GM08714 (cell line): ENCODE results near the gene USP22.

ENCODE experiments used
- H3K4me3 ChIP-seq: fragments of 200-500 bp; sonication (Bioruptor generic); 2 replicates; pipeline ENCODE4 v1.5.1; 2014; ENCODE audit warnings: mild to moderate bottlenecking, low read length, inconsistent platforms
- ZNF274 ChIP-seq: IDR thresholded peaks from 2 replicates; pipeline ENCODE4 v1.6.1; 2012; ENCODE audit warnings: mild to moderate bottlenecking, low read depth, low read length

USP22 gene

DNA sequence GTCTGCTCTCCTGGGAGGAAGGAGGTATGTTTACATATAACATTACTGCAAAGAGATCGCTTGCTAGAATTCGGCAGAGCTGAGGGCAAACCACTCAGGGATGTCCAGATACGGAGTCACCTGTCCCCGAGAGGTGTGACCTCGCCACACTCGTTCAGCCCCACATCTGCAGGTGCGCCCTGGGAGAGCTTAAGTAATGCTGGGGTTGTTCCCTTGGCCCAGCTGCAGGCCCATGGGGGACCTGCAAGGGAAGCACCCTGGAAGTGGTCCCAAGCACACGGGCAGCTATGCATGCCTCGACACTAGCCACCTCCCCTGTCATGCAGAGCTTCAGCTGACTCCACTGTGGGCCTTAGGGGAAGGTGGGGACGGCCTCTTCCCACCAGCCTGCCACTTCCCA, 22.2 kb downstream of the USP22 start:
- no peak for TF ChIP-seq ZNF274
- no peak overlapping the region for H3K4me3 ChIP-seq

DNA sequence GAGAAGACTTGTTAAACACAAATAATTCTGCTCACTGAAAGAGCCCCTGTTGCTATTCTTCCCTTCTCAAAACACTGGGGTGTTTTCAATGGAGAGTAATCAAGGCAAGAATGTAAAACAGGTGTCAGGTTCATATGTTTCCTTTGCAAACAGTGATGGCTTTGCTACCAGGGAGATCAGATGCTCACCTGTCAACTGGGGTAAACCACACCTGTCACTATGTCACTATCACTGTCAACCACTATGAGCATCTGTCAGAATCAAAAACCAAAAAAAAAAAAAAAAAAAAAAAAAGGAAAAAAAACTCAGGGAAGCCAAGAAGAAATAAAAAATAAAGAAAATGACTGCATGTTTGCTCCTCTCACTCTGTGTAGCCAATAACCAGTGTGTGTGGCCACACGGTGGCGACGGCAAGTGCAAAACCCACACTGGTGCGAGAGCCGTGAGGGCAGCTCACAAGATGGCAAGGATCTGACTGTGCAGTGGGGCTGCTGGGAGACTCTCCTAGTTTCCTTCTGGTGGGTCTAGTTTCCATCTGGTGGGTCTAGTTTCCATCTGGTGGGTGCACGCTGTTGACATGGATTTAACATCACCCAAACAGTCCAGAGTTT, 22.7 kb downstream of the USP22 start:
- H3K4me3 ChIP-seq, result no peak overlapping the region
- TF ChIP-seq ZNF274, result no peak

- TF ChIP-seq ZNF274, result no peak
Measured at GRCh38 chr17:21018894-21019293, 23.9 kb downstream of the USP22 start.

DNA sequence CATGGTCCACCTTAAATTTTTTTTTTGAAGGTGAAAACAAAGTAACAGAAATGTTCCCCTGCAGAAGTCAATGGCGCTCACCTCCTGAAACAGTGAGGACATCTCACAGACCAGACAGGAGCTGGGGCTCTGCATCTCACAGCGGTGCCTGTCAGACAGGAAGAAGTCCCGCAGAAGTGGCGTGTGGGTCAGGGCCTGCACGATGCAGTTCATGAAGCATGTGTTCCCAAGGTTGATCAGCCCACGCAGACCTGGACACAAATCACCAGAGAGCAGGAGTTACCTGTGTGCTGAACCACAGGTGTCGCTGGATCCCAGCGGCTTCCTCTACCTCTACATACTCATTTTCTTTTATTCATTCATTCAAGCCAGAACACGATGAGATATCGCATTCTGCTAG, 24.9 kb downstream of the USP22 start:
- TF ChIP-seq ZNF274, result no peak
- no peak overlapping the region for H3K4me3 ChIP-seq

More at GRCh38 chr17:21018894-21019293, 23.9 kb downstream of the USP22 start:
- H3K4me3 ChIP-seq, result no peak overlapping the region

- no peak for TF ChIP-seq ZNF274
- H3K4me3 ChIP-seq, result no peak overlapping the region
Measured at GRCh38 chr17:21017256-21017655, 25.6 kb downstream of the USP22 start.

DNA sequence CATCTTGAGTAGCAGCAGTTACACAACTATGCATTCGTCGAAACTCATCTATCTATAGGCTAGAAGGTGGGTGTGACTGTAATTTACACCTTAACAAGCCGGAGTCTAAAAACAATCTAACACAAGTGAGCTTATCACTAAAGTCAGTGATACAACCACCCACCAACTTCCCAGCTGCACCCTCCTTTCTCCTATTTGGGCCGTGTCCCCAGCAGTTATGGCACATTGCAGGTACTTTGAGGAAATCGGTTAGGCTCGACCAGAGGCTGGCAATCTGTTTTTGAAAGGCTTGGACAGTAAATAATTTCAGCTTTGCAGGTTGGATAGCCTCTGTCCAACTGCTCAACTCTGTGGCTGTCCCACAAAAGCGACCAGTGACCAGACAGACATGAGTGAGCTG, 26.0 kb downstream of the USP22 start:
- no peak for TF ChIP-seq ZNF274
- H3K4me3 ChIP-seq, result no peak overlapping the region

DNA sequence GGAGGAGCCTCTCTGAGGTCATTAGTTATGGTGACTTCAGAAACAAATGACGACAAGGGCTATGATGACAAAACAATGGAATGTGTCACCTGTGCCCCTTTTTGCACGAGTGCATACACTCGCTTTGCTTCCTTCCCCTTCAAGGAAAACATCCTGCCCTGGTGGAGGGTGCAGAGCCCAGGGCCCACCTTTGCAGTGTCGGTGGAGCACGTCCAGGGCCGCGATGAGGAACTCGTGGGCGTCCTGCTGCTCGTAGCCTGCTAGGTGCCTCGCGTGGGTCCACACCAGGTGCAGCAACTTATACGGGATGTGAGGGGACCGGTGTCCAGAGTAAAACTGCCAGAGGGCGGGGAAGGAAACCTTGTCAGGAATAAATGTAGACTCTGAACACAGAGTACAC, 27.2 kb downstream of the USP22 start:
- no peak overlapping the region for H3K4me3 ChIP-seq
- TF ChIP-seq ZNF274, result no peak

DNA sequence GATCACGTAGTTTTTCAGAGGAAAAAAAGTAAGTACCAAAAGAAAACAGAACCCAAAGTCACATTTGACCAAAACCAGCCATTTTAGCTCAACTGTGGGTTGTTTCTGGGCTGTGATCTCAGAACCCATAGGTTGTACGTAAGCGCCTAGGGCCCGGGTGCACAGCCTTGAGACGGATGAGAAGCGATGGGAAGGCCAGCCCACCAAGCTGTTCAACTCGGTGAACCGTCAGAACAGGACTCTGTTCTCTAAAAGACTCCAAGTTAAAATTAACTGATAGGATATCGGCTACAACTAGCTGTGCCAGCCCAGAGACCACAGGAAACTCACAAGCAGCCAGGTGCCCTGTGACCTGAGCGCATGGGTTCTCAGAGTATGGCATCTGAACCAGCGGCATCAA, 28.3 kb downstream of the USP22 start:
- TF ChIP-seq ZNF274, result no peak
- H3K4me3 ChIP-seq, result no peak overlapping the region

DNA sequence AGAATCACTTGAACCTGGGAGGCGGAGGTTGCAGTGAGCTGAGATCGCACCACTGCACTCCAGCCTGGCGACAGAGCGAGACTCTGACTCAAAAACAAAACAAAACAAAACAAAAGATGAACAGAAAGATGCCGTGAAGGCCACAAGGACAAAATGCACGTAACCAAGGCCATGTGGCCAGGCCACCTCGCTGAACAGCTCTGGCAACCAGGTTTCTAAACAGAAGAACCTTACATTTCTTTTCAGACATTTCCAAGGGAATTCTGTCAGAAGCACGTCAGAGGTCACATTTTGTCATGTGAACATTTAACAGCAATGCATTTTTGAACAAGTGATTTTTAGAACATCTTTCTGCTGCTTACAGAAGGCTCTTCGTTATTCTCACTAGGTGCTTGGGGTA, 28.8 kb downstream of the USP22 start:
- no peak for TF ChIP-seq ZNF274

DNA sequence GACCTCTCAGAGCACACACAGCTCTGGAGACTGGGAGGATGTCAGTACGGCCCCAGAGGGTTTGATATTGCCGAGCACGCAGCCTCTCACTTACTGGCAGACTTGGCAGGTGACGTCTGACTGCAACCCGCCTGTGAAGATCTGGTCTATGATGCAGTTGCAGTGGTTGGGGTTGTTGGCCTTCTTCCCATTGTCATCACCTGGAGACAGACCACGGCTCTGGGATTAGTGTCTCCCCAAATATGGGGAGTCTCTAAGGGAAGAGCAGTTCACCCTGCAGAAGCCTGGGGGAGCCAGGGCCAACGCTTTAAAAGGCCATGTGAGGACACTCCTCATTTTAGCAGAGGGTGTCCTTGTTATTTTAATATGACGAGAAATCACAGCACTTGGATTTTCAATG, 30.1 kb downstream of the USP22 start:
- H3K4me3 ChIP-seq, result no peak overlapping the region
- TF ChIP-seq ZNF274, result no peak

More for the DNA sequence above, 28.8 kb downstream of the USP22 start:
- H3K4me3 ChIP-seq, result no peak overlapping the region

- TF ChIP-seq ZNF274, result no peak
- H3K4me3 ChIP-seq, result no peak overlapping the region
Measured at GRCh38 chr17:21010705-21011596, 31.9 kb downstream of the USP22 start.

GRCh38 chr17:21008992-21009671, 33.7 kb downstream of the USP22 start:
- H3K4me3 ChIP-seq, result no peak overlapping the region

DNA sequence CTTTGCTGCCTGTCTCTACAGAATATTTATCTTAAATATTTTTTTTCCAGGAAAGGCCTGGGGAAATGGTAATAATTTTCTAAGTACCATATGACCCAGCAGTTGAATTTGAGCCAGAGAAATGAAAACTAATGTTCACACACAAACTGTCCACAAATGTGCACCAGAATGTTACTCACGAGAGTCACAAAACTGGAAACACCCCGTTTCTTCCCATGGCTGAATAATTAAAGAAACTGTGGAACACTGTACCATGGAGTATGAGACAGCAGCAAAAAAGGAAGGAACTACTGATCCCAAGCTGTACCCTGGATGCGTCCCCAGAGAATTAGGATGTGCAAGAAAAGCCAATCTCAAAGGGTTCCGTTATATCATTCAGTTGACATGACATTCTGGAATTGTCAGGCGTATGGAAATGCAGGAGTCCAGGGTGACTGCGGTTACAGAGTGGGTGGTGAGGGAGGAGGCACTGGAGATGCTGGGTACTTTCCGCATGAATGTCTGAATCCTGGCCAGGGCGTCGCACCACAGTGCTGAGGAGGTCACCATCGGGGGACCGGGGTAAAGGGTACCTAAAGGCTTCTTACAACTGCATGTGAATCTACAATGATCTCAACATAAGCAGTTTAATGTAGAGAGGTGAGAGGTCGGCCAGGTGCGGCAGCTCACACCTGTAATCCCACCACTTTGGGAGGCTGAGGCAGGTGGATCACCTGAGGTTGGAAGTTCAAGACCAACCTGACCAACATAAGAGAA, 34.5 kb downstream of the USP22 start:
- TF ChIP-seq ZNF274, result no peak
- no peak overlapping the region for H3K4me3 ChIP-seq

More at GRCh38 chr17:21008992-21009671, 33.7 kb downstream of the USP22 start:
- TF ChIP-seq ZNF274, result no peak

DNA sequence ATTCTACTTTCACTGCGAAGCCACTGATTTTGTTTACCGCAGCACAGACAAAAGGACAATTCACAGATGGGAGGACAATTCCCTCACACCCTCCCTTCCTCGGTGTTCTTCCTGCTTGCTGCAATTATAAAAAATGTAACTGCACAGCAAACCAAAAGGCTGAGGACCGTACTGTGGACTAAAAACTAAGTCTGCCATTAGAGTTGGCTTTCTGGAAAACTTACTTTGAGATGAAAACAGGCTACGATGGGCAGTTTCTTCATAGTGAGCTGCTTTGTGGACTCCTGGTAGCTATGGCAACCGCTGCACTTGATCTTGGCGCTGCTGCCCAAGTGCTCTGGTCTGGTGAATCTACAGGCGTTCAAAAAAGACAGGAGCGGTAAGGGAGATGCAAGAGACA, 35.2 kb downstream of the USP22 start:
- TF ChIP-seq ZNF274, result no peak
- no peak overlapping the region for H3K4me3 ChIP-seq

- TF ChIP-seq ZNF274, result no peak
Measured at GRCh38 chr17:21005803-21006202, 37.0 kb downstream of the USP22 start.

More at GRCh38 chr17:21005803-21006202, 37.0 kb downstream of the USP22 start:
- H3K4me3 ChIP-seq, result no peak overlapping the region
